ENCODE data around the gene SLC13A3. TPM values are rescaled to one million over a fixed set of nuclear protein-coding genes. Genes with fewer than 3 reads are reported as not detected.

The SLC13A3 gene
- polyA plus RNA-seq, 3 donors = 17.4 to 24.8 (median 19.7) TPM

GRCh38 chr20:46520976-46521579, 130.2 kb downstream of the SLC13A3 start:
- peak in 5 of 11 donors; percentile 8 to 28 (median 19) for DNase-seq (ENCODE audit: extremely low read depth in 1 of 11, low read depth in 9 of 11, low spot score in 4 of 11)

- DNase-seq (ENCODE audit: extremely low read depth in 1 of 11, low read depth in 9 of 11, low spot score in 4 of 11) = no peak
Observed at GRCh38 chr20:46520540-46520939, 130.7 kb downstream of the SLC13A3 start.

- no peak for DNase-seq (ENCODE audit: extremely low read depth in 1 of 11, low read depth in 9 of 11, low spot score in 4 of 11)
Observed at GRCh38 chr20:46519471-46520068, 131.7 kb downstream of the SLC13A3 start.

- peak; percentile 43 to 80 (median 67) for DNase-seq (ENCODE audit: extremely low read depth in 1 of 11, low read depth in 9 of 11, low spot score in 4 of 11)
Observed at GRCh38 chr20:46512943-46513844, 138.1 kb downstream of the SLC13A3 start, which contains the start of gene ZNF334. Gene ZNF334, minus strand, starts transcription at chr20:46513559. Its CDS starts 1,457 bp downstream, at chr20:46512102.

GRCh38 chr20:46509523-46509922, 141.7 kb downstream of the SLC13A3 start:
- no peak for DNase-seq (ENCODE audit: extremely low read depth in 1 of 11, low read depth in 9 of 11, low spot score in 4 of 11)

Other genes starting within 250 kb of the SLC13A3 start
- 10 to 100 TPM; 60.7 to 68.7 (median 64.0) TPM for gene ELMO2, start 244.8 kb downstream of the SLC13A3 start, polyA plus RNA-seq (ENCODE audit: insufficient read length in 3 of 3)
- 10 to 100 TPM; 26.4 to 44.9 (median 33.6) TPM for gene ZNF334, start 137.9 kb downstream of the SLC13A3 start, polyA plus RNA-seq (ENCODE audit: insufficient read length in 3 of 3)
- gene OCSTAMP, start 100.8 kb downstream of the SLC13A3 start, polyA plus RNA-seq (ENCODE audit: insufficient read length in 3 of 3) = not detected
- 10 to 100 TPM; 14.5 to 18.2 (median 17.0) TPM for gene TP53RK, start 38.0 kb upstream of the SLC13A3 start, polyA plus RNA-seq (ENCODE audit: insufficient read length in 3 of 3)
- 10 to 100 TPM; 15.3 to 18.8 (median 16.8) TPM for gene SLC2A10, start 58.2 kb upstream of the SLC13A3 start, polyA plus RNA-seq (ENCODE audit: insufficient read length in 3 of 3)
- gene EYA2, start 243.4 kb upstream of the SLC13A3 start, polyA plus RNA-seq (ENCODE audit: insufficient read length in 3 of 3) = under 1 TPM; 0.40 to 0.95 (median 0.56) TPM